CD14-positive monocyte (primary cell): ENCODE results near the gene OGFRL1. TPM values are rescaled to one million over a fixed set of nuclear protein-coding genes. Genes with fewer than 3 reads are reported as not detected.

Experiments used
- DNase-seq, 3 donors: peaks; one replicate each; pipeline ENCODE4 v3.0.0-alpha.2; 2011 to 2022
- H2AFZ ChIP-seq: 2 replicates; pipeline ENCODE4 v1.6.0; 2012; ENCODE audit warnings: mild to moderate bottlenecking, low read depth, low read length, inconsistent platforms; ENCODE audit not compliant: insufficient read depth, poor library complexity, severe bottlenecking
- H3K27ac ChIP-seq, 2 donors: 1 replicate in 1 of 2; 2 replicates in 1 of 2; pipeline ENCODE4 v1.5.1; 2012 to 2013; ENCODE audit warnings: low read length in 2 of 2, control low read depth in 1 of 2, inconsistent platforms in 1 of 2, low read depth in 1 of 2, mild to moderate bottlenecking in 1 of 2
- H3K27me3 ChIP-seq, 2 donors: one replicate each; pipeline versions ENCODE4 v1.6.0 to v1.6.1; 2011 to 2013; ENCODE audit warnings: low read length in 2 of 2; ENCODE audit not compliant: control insufficient read depth in 2 of 2, insufficient read depth in 2 of 2
- H3K36me3 ChIP-seq, 2 donors: replicated peaks in 1 of 2; 1 replicate in 1 of 2; 2 replicates in 1 of 2; pipeline versions ENCODE4 v1.5.1 to v1.6.1; 2012 to 2013; ENCODE audit warnings: low read length in 2 of 2, control low read depth in 1 of 2, inconsistent platforms in 1 of 2, mild to moderate bottlenecking in 1 of 2; ENCODE audit not compliant: insufficient read depth in 2 of 2, control insufficient read depth in 1 of 2
- H3K4me1 ChIP-seq, 2 donors: 1 replicate in 1 of 2; 2 replicates in 1 of 2; pipeline versions ENCODE4 v1.5.1 to v1.6.1; 2012 to 2013; ENCODE audit warnings: low read length in 2 of 2, control low read depth in 1 of 2, inconsistent platforms in 1 of 2, mild to moderate bottlenecking in 1 of 2, moderate library complexity in 1 of 2; ENCODE audit not compliant: insufficient read depth in 2 of 2, control insufficient read depth in 1 of 2
- H3K4me2 ChIP-seq: replicated peaks from 2 replicates; pipeline ENCODE3; 2012; ENCODE audit warnings: low read length, moderate library complexity, mild to moderate bottlenecking; ENCODE audit not compliant: poor library complexity, severe bottlenecking; ENCODE audit errors: extremely low read depth
- H3K4me3 ChIP-seq, 3 experiments: fragments of 200-600 bp in 1 of 3; sonication (generic) in 1 of 3; replicated peaks in 1 of 3; 1 replicate in 2 of 3; 2 replicates in 1 of 3; pipeline ENCODE4 v1.5.1; 2011 to 2013; ENCODE audit warnings: low read length in 3 of 3, mild to moderate bottlenecking in 3 of 3, control low read depth in 2 of 3, low read depth in 2 of 3, inconsistent platforms in 1 of 3, moderate library complexity in 1 of 3
- H3K79me2 ChIP-seq: 2 replicates; pipeline ENCODE4 v1.6.0; 2012; ENCODE audit warnings: mild to moderate bottlenecking, control low read depth, inconsistent platforms, low read length, moderate library complexity; ENCODE audit not compliant: insufficient read depth
- H3K9ac ChIP-seq: 2 replicates; pipeline ENCODE4 v1.6.0; 2017; ENCODE audit warnings: low read length, mild to moderate bottlenecking; ENCODE audit not compliant: insufficient read depth, poor library complexity, severe bottlenecking
- H3K9me3 ChIP-seq, 2 donors: replicated peaks in 1 of 2; 1 replicate in 1 of 2; 2 replicates in 1 of 2; pipeline versions ENCODE4 v1.5.1 to v1.6.1; 2012 to 2013; ENCODE audit warnings: low read length in 2 of 2, control low read depth in 1 of 2; ENCODE audit not compliant: control insufficient read depth in 1 of 2, insufficient read depth in 1 of 2
- H4K20me1 ChIP-seq: 2 replicates; pipeline ENCODE4 v1.6.0; 2012; ENCODE audit warnings: mild to moderate bottlenecking, low read length, control low read depth, moderate library complexity; ENCODE audit not compliant: insufficient read depth
- H3K27ac Mint-ChIP-seq, 7 donors: one replicate each; pipeline ENCODE4 v1.8.0; 2020; ENCODE audit warnings: mild to moderate bottlenecking in 7 of 7, mixed read lengths in 7 of 7, moderate library complexity in 6 of 7, inconsistent platforms in 2 of 7
- H3K27me3 Mint-ChIP-seq, 3 donors: one replicate each; pipeline ENCODE4 v1.8.0; 2021 to 2022; ENCODE audit warnings: low read depth in 3 of 3, mild to moderate bottlenecking in 3 of 3, mixed read lengths in 3 of 3, moderate library complexity in 3 of 3, inconsistent platforms in 1 of 3
- H3K36me3 Mint-ChIP-seq, 2 donors: one replicate each; pipeline ENCODE4 v1.8.0; 2020; ENCODE audit warnings: mixed read lengths in 2 of 2, inconsistent platforms in 1 of 2, mild to moderate bottlenecking in 1 of 2
- H3K4me1 Mint-ChIP-seq: one replicate; pipeline ENCODE4 v1.8.0; 2020; ENCODE audit warnings: mild to moderate bottlenecking, mixed read lengths
- H3K4me3 Mint-ChIP-seq, 2 donors: one replicate each; pipeline ENCODE4 v1.8.0; 2020; ENCODE audit warnings: mild to moderate bottlenecking in 2 of 2, mixed read lengths in 2 of 2, moderate library complexity in 1 of 2
- H3K9me3 Mint-ChIP-seq, 7 donors: one replicate each; pipeline ENCODE4 v1.8.0; 2020 to 2022; ENCODE audit warnings: mixed read lengths in 7 of 7, mild to moderate bottlenecking in 6 of 7, moderate library complexity in 6 of 7, inconsistent platforms in 2 of 7
- CTCF ChIP-seq: fragments of 200-600 bp; IDR thresholded peaks from one replicate; pipeline ENCODE4 v1.8.0; 2022; ENCODE audit warnings: antibody characterized with exemption, mild to moderate bottlenecking
- WGBS: methylation state at CpG from one replicate; pipeline ENCODE4 v1.1.5; 2013; ENCODE audit warnings: missing lambda C conversion rate; ENCODE audit not compliant: insufficient coverage; 5-methylcytosine and 5-hydroxymethylcytosine counted together
- intact Hi-C, 2 donors: fragments of 100-400 bp; cut with micrococcal nuclease; formaldehyde crosslinking; loops; one replicate each; pipeline versions ENCODE4 v1.15.0 to v1.15.1; 2023
- polyA plus RNA-seq, 3 donors: library from polyadenylated mRNA; depleted of rRNA in 1 of 3; unstranded in 2 of 3; stranded (reverse) in 1 of 3; fragments of 300-500 nt in 2 of 3; fragments of >200 nt in 1 of 3; fragmentation: Illumina TruSeq in 2 of 3; gene quantifications; 1 replicate in 2 of 3; 2 replicates in 1 of 3; pipeline ENCODE4 v1.2.3, GENCODE V29; 2012 to 2021

OGFRL1 gene
- polyA plus RNA-seq, 3 donors: 52.9 to 72.8 (median 58.3) TPM

DNA sequence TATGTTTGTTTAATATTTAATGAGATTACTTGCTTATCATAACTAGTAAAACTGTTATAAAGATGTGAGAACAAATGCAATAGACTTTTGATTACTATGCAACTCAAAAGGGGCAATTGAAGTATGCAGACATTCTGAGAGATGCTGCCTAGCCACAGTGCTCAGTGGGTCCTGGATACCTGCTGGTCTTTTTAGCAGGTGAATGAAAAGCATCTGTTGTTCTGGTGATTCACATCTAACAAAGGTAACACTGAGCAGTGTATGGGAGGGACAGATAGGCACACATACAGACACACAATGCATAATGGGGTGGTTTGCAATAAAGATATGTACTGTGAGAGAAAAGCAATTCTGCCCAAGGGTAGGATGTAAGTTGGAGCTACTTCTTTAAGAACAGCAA lies 46.9 kb downstream of the OGFRL1 start:
- Histone ChIP-seq H3K36me3 (no peaks in the 10 kb centered on the region), H3K4me1 (no peaks in the 10 kb centered on the region), H3K27ac (no peak overlapping the region), H2AFZ (no peak overlapping the region), H3K9me3 (no peaks in the 10 kb centered on the region), H3K4me2 (no peak overlapping the region), H3K9ac (no peak overlapping the region), H4K20me1 (no peaks in the 10 kb centered on the region), H3K79me2 (no peaks in the 10 kb centered on the region), H3K4me3 (no peak overlapping the region), H3K27me3 (no peaks in the 10 kb centered on the region)
- H3K9me3 Mint-ChIP-seq: no peaks in the 10 kb centered on the region
- peaks cover 8% of the 10 kb centered on the region for H3K4me1 Mint-ChIP-seq
- no peak overlapping the region for H3K27ac Mint-ChIP-seq
- no peaks in the 10 kb centered on the region for H3K36me3 Mint-ChIP-seq
- H3K27me3 Mint-ChIP-seq: no peaks in the 10 kb centered on the region
- no peak for TF ChIP-seq CTCF
- H3K4me3 Mint-ChIP-seq: no peak overlapping the region
- intact Hi-C loops: no loop called here
- DNase-seq: no peak

GRCh38 chr6:71336901-71337300 lies 48.3 kb downstream of the OGFRL1 start:
- Histone ChIP-seq H4K20me1 (no peaks in the 10 kb centered on the region), H3K4me3 (no peak overlapping the region), H3K4me1 (peaks cover 3 to 4% of the 10 kb centered on the region in 2 donors), H2AFZ (no peak overlapping the region), H3K9ac (no peak overlapping the region), H3K27me3 (no peaks in the 10 kb centered on the region), H3K79me2 (no peaks in the 10 kb centered on the region), H3K36me3 (no peaks in the 10 kb centered on the region), H3K9me3 (no peaks in the 10 kb centered on the region), H3K27ac (no peak overlapping the region), H3K4me2 (no peak overlapping the region)
- no peak for DNase-seq
- no peak overlapping the region for H3K4me3 Mint-ChIP-seq
- intact Hi-C loops: no loop called here
- peaks cover 11% of the 10 kb centered on the region for H3K4me1 Mint-ChIP-seq
- no peak for TF ChIP-seq CTCF
- no peak overlapping the region for H3K27ac Mint-ChIP-seq
- 60% methylated on average over 1 of the region's 2 CpGs for WGBS
- H3K9me3 Mint-ChIP-seq: no peaks in the 10 kb centered on the region
- no peaks in the 10 kb centered on the region for H3K36me3 Mint-ChIP-seq
- H3K27me3 Mint-ChIP-seq: no peaks in the 10 kb centered on the region
